ENCODE measurements around the gene FUT7. TPM values are rescaled to one million over a fixed set of nuclear protein-coding genes. Genes with fewer than 3 reads are reported as not detected.

FUT7 gene
- total and polyA plus RNA-seq, 8 donors = 0.23 to 3.9 (median 0.43) TPM; not detected in 4

DNA sequence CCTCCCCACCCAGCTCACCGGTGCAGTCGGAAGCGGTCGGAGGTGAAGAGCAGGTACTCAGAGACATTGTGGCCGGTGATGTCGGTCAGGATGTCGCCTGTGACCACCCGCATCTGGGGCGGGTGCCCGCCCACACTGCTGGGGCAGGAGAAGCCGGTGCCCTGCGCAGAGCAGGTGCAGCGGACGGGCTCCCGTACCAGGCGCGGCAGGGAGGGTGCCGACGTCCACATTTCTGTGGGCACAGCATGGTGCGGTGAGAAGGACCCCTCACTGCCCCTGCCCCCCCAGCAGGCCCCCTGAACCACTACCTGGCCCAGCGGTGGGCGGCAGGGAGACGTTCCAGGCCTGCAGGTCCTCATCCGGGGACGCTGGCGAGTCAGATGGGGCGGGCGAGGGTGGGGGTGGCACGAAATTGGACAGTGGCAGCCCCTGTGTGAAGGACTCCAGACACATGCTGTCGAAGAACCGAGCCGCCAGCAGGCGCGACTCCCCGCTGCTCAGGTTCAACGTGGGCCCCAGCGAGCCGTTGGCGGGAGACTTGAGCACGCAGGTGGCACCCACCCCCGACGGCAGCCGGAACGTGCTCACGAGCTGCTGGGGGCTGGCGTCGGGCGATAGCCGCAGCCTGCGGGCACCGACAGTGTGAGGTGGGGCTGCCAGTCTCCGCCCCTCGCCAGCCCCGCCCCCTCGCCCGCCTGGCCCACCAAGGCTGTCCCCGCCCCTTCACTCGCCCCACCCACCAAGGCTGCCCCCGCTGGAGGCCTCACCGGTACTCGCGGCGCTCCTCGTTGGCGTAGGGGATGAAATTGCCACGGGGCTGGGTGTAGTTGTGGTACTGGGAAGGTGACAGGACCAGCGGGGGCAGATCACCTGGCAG, 19.0 kb downstream of the FUT7 start:
- intact Hi-C loops (cut with DNase I; ENCODE audit: low total_unique reads) = no loop called here
- no peaks in the 10 kb centered on the region for H3K4me1 ChIP-seq
- H3K27ac ChIP-seq = no peak overlapping the region
- WGBS, 5 donors = 78 to 94% (median 84%) methylated on average over 45 to 67 of the region's 67 CpGs
- H3K27me3 ChIP-seq = no peaks in the 10 kb centered on the region
- DNase-seq = no peak
- peaks cover 13 to 99% (median 96%) of the 10 kb centered on the region in 4 donors for H3K36me3 ChIP-seq
- no peak overlapping the region for H3K4me3 ChIP-seq
- no peaks in the 10 kb centered on the region for H3K9me3 ChIP-seq
- TF ChIP-seq, protein P1, sequence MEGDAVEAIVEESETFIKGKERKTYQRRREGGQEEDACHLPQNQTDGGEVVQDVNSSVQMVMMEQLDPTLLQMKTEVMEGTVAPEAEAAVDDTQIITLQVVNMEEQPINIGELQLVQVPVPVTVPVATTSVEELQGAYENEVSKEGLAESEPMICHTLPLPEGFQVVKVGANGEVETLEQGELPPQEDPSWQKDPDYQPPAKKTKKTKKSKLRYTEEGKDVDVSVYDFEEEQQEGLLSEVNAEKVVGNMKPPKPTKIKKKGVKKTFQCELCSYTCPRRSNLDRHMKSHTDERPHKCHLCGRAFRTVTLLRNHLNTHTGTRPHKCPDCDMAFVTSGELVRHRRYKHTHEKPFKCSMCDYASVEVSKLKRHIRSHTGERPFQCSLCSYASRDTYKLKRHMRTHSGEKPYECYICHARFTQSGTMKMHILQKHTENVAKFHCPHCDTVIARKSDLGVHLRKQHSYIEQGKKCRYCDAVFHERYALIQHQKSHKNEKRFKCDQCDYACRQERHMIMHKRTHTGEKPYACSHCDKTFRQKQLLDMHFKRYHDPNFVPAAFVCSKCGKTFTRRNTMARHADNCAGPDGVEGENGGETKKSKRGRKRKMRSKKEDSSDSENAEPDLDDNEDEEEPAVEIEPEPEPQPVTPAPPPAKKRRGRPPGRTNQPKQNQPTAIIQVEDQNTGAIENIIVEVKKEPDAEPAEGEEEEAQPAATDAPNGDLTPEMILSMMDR (IDR thresholded peaks at IDR 0.05) = no peak
- TF ChIP-seq EP300 (IDR thresholded peaks at IDR 0.05) = no peak
- TF ChIP-seq POLR2A (IDR thresholded peaks at IDR 0.05) = no peak
- no peak for TF ChIP-seq POLR2AphosphoS5 (IDR thresholded peaks at IDR 0.05)

DNA sequence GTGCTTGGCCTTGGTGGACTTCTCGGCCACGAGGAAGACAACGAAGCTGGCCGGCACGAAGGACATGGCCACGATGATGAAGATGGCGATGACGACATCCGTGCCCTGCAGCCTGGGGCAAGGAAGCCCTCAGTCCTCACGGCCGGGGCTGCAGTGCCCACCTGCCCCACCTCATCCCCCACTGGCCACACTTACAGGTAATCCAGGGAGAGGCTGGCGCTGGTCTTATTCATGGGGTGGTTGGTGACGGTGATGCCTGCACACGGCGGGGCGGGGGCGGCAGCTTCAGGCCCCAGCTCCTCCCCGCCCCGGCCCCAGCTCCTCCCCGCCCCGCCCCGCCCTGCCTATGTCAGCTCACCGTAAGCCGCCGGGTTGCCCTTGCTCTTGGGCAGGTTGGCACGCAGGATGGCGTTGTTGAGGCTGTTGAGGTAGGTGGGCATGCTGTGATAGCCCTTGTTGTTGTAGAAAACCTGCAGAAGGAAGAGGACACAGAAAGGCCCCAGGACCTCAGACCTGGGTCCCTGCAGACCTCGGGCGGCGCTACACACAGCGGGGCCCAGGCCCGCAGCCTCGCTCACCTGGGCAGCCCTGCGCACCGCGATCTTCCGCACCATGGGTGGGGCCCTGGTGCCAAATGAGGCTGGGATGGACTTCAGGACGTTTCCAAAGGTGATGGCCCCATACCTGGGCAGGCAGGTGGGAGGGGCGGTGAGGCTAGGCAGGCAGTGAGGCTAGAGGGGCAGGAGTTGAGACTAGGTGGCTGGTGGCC, 19.8 kb downstream of the FUT7 start:
- 89 to 92% (median 91%) methylated on average over 37 to 39 of the region's 39 CpGs for WGBS, 5 donors
- Histone ChIP-seq H3K4me3 (no peak overlapping the region), H3K4me1 (peaks cover 0 to 8% (median 3%) of the 10 kb centered on the region in 4 donors), H3K9me3 (no peaks in the 10 kb centered on the region), H3K27me3 (no peaks in the 10 kb centered on the region), H3K36me3 (peaks cover 5 to 95% (median 91%) of the 10 kb centered on the region in 4 donors), H3K27ac (no peak overlapping the region)
- intact Hi-C loops (cut with DNase I; ENCODE audit: low total_unique reads) = no loop called here
- TF ChIP-seq, protein P1 (IDR thresholded peaks at IDR 0.05) = no peak
- no peak for TF ChIP-seq EP300 (IDR thresholded peaks at IDR 0.05)
- TF ChIP-seq POLR2AphosphoS5 (IDR thresholded peaks at IDR 0.05) = no peak
- no peak for TF ChIP-seq POLR2A (IDR thresholded peaks at IDR 0.05)
- no peak for DNase-seq

DNA sequence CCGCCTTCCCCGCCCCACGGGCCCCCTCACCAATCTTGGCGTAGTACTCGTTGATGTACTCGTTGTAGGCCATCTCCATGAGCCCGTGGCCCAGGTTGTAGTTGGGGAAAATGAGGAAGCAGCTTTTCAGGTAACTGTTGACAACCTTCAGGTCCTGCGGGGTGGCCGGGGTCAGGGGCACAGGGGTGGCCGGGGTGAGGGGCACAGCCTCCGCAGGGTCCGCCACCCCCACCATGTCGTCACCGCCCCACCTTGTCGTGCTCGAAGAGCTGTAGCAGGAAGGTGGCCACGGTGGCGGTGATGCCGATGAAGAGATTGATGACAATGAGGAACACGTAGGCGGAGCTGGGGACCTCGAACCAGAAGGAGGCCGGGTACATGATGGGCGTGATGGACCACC, 20.7 kb downstream of the FUT7 start:
- no peak overlapping the region for H3K4me3 ChIP-seq
- no peak overlapping the region for H3K27ac ChIP-seq
- peaks cover 5 to 85% (median 82%) of the 10 kb centered on the region in 4 donors for H3K36me3 ChIP-seq
- DNase-seq = no peak
- no peaks in the 10 kb centered on the region for H3K9me3 ChIP-seq
- TF ChIP-seq, protein P1 (IDR thresholded peaks at IDR 0.05) = no peak
- no peak for TF ChIP-seq POLR2AphosphoS5 (IDR thresholded peaks at IDR 0.05)
- TF ChIP-seq EP300 (IDR thresholded peaks at IDR 0.05) = no peak
- no peak for TF ChIP-seq POLR2A (IDR thresholded peaks at IDR 0.05)
- peaks cover 0 to 10% (median 4%) of the 10 kb centered on the region in 4 donors for H3K4me1 ChIP-seq
- no peaks in the 10 kb centered on the region for H3K27me3 ChIP-seq
- 93 to 96% (median 94%) methylated on average over 23 to 24 of the region's 24 CpGs for WGBS, 5 donors
- intact Hi-C loops (cut with DNase I; ENCODE audit: low total_unique reads) = no loop called here

DNA sequence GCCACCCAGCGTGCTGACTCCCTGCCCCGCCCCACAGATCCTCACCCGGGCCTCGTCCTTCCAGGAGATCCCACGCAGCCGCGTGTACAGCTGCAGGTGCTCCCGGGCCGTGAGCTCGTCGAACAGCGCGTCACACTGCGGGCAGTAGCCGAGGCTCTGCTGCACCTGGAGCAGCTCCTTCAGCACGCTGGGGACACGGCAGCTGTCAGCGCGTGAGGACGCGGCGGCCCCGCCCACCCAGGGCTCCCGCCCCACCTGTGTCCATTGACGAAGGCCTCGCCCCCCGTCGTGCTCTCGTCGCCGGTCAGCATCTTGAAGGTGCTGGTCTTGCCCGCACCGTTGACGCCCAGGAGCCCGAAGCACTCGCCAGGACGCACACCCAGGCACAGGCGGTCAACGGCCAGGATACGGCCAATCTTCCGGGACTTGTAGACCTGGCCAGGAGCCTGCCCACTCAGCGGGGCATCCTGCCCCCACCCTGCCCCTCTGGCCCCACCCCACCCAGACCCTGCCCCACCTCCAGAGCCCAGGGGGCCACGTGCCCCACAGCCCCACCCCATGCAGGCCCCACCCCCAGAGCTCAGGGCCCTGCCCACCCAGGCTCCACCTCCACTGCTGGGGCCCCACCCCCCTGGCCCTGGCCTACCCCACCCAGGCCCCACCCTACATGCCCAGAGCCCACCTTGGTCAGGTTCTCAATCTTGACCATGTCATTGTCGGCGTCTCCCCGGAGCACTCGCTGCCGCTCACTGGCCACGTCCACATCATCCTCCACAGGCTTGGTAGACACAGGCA, 21.8 kb downstream of the FUT7 start:
- 93 to 95% (median 94%) methylated on average over 32 to 49 of the region's 49 CpGs for WGBS, 5 donors
- no peak for DNase-seq
- intact Hi-C loops (cut with DNase I; ENCODE audit: low total_unique reads) = no loop called here
- Histone ChIP-seq H3K27me3 (no peaks in the 10 kb centered on the region), H3K36me3 (peaks cover 5 to 75% (median 71%) of the 10 kb centered on the region in 4 donors), H3K4me3 (no peak overlapping the region), H3K9me3 (no peaks in the 10 kb centered on the region), H3K4me1 (peaks cover 0 to 10% (median 4%) of the 10 kb centered on the region in 4 donors), H3K27ac (no peak overlapping the region)
- TF ChIP-seq EP300 (IDR thresholded peaks at IDR 0.05) (no peak), POLR2A (IDR thresholded peaks at IDR 0.05) (no peak), POLR2AphosphoS5 (IDR thresholded peaks at IDR 0.05) (no peak)
- TF ChIP-seq, protein P1 (IDR thresholded peaks at IDR 0.05) = no peak

Data from stomach (tissue), 9 donors.